Right lobe of liver (tissue), 6 donors: ENCODE results near the gene COL4A3. TPM values are rescaled to one million over a fixed set of nuclear protein-coding genes. Genes with fewer than 3 reads are reported as not detected.

Source experiments
- ATAC-seq, 4 donors: fragments of 200-7000 bp; cut with Tn5 transposase; one replicate each; pipeline ENCODE4 v1.9.1; 2020; ENCODE audit warnings: mild to moderate bottlenecking in 4 of 4, moderate library complexity in 4 of 4
- DNase-seq, 3 donors: peaks; one replicate each; pipeline ENCODE4 v3.0.0-alpha.2; 2020
- H3K27ac ChIP-seq, 3 donors: fragments of 200-600 bp; one replicate each; pipeline ENCODE4 v1.8.0; 2022
- H3K27me3 ChIP-seq, 2 donors: fragments of 200-600 bp; one replicate each; pipeline ENCODE4 v1.8.0; 2022
- H3K36me3 ChIP-seq, 4 donors: fragments of 200-600 bp; sonication (generic) in 1 of 4; one replicate each; pipeline versions ENCODE4 v1.5.1 to v1.8.0; 2017 to 2022; ENCODE audit warnings: control low read depth in 1 of 4
- H3K4me1 ChIP-seq, 4 donors: fragments of 200-600 bp; sonication (generic) in 1 of 4; one replicate each; pipeline versions ENCODE4 v1.5.1 to v1.8.0; 2017 to 2022; ENCODE audit warnings: control low read depth in 1 of 4
- H3K4me3 ChIP-seq, 3 donors: fragments of 200-600 bp; one replicate each; pipeline ENCODE4 v1.8.0; 2022
- H3K9me3 ChIP-seq, 4 donors: fragments of 200-600 bp; sonication (generic) in 1 of 4; one replicate each; pipeline versions ENCODE4 v1.5.1 to v1.8.0; 2017 to 2022; ENCODE audit warnings: control low read depth in 1 of 4
- POLR2A ChIP-seq: fragments of 450-650 bp; IDR thresholded peaks from one replicate; pipeline ENCODE4 v1.6.1; 2017; ENCODE audit warnings: antibody characterized with exemption, mild to moderate bottlenecking
- WGBS: methylation state at CpG from one replicate; pipeline ENCODE4 v1.1.6; 2018; ENCODE audit warnings: low coverage, low lambda C conversion rate; ENCODE audit not compliant: insufficient coverage; ENCODE audit errors: missing lambda C conversion rate; 5-methylcytosine and 5-hydroxymethylcytosine counted together
- intact Hi-C, 2 donors: fragments of 100-400 bp; cut with DNase I; formaldehyde crosslinking; loops; one replicate each; pipeline versions ENCODE4 v1.11.2 to v1.14.1; 2022
- total RNA-seq, 6 experiments: library from RNA; depleted of rRNA in 2 of 6; stranded (reverse); fragments of >200 nt in 2 of 6; fragmentation: NEBNext Ultra II Directional in 3 of 6; extraction: Animal tissue kit (Norgen Biotek cat#: 25700) in 3 of 6; gene quantifications; one replicate each; pipeline versions ENCODE4 v1.1.0 to v1.2.4, GENCODE V29; 2016 to 2023
- TF ChIP-seq, protein P1 (sequence below), 4 donors: fragments of 200-600 bp in 3 of 4; fragments of 450-650 bp in 1 of 4; IDR thresholded peaks; one replicate each; pipeline versions ENCODE4 v1.5.1 to v1.8.0; 2016 to 2022; ENCODE audit warnings: antibody characterized with exemption in 4 of 4, mild to moderate bottlenecking in 2 of 4
- donor health status: DM: no; HTN: yes; CAD: no.
- donor health status: DM: no; HTN: no; CAD: no.
- donor health status: DM: no; HTN: no; CAD: no.
- donor health status: DM: no; HTN: yes; CAD: no.
- donor health status: DM: no; HTN: yes; CAD: no.

Gene COL4A3
- total RNA-seq, 6 experiments from 2014 or later = 0.12 to 1.6 (median 0.73) TPM

DNA sequence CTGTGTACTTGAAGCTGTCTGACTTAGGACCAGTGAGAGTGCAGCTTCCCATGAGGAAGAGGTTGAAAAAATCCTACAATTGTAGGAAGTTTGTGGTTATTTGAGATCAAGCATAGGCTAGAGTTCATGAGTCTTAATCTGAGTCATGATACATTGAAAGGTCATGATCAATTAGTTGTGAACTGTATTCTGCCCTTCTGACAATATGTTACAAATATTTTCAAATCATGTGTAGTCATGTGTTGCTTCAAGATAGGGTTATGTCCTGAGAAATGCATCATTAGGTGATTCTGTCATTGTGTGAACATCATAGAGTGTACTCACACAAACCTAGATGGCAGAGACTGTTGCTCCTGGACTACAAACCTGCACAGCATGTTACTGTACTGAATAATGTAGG, 92.2 kb downstream of the COL4A3 start:
- Histone ChIP-seq H3K27ac (no peak overlapping the region), H3K4me1 (no peaks in the 10 kb centered on the region), H3K9me3 (no peaks in the 10 kb centered on the region), H3K27me3 (no peaks in the 10 kb centered on the region), H3K36me3 (no peaks in the 10 kb centered on the region), H3K4me3 (no peak overlapping the region)
- DNase-seq (no peak), ATAC-seq (no peak)
- intact Hi-C loops = no loop called here
- TF ChIP-seq POLR2A = no peak
- TF ChIP-seq, protein P1, sequence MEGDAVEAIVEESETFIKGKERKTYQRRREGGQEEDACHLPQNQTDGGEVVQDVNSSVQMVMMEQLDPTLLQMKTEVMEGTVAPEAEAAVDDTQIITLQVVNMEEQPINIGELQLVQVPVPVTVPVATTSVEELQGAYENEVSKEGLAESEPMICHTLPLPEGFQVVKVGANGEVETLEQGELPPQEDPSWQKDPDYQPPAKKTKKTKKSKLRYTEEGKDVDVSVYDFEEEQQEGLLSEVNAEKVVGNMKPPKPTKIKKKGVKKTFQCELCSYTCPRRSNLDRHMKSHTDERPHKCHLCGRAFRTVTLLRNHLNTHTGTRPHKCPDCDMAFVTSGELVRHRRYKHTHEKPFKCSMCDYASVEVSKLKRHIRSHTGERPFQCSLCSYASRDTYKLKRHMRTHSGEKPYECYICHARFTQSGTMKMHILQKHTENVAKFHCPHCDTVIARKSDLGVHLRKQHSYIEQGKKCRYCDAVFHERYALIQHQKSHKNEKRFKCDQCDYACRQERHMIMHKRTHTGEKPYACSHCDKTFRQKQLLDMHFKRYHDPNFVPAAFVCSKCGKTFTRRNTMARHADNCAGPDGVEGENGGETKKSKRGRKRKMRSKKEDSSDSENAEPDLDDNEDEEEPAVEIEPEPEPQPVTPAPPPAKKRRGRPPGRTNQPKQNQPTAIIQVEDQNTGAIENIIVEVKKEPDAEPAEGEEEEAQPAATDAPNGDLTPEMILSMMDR (IDR thresholded peaks at IDR 0.05) = no peak

DNA sequence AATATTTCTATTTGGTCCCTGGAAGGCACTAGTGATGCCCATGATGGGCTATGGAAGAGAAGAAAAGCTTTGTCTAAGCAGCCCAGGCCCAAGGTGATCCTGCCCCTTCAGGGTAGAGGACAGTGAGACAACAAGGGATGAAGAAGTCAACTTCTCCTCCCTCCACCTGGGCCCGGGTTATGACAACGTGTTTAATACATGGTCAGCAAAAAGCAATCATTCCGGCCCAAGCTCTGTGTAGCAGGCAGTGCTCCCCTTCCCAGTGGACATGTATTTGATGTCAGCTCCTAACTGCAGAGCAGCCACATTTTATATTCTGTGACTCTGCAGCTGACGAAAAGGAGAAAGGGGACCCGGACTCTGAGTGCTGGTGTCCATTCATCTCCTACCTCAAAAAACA, 93.4 kb downstream of the COL4A3 start:
- ATAC-seq (no peak), DNase-seq (no peak)
- no peaks in the 10 kb centered on the region for H3K4me1 ChIP-seq
- no peaks in the 10 kb centered on the region for H3K36me3 ChIP-seq
- intact Hi-C loops = no loop called here
- 79% methylated on average over 3 of the region's 5 CpGs for WGBS
- H3K27me3 ChIP-seq = no peaks in the 10 kb centered on the region
- no peak overlapping the region for H3K4me3 ChIP-seq
- no peak overlapping the region for H3K27ac ChIP-seq
- TF ChIP-seq, protein P1 (IDR thresholded peaks at IDR 0.05) = no peak
- TF ChIP-seq POLR2A = no peak
- no peaks in the 10 kb centered on the region for H3K9me3 ChIP-seq

DNA sequence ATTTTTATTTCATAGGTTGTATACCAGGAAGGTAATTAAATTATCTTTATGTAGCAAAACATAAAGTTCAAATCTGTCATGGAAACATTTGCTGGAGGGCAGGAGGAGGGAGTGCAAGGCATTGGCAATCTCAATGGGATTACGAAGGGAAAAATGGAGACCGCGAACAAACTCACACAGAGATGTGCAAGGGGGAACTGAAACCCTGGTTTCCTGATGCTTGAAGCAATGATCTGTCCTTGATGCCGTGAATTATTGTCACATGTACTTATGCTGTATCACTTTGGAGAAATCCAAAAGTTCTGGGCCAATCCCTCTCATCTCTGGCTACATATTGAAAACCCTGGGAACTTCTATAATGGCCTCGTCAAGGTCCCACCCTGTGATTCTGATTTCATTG, 95.6 kb downstream of the COL4A3 start:
- WGBS = 88% methylated on average over 5 of the region's 5 CpGs
- DNase-seq (no peak), ATAC-seq (no peak)
- TF ChIP-seq, protein P1 (IDR thresholded peaks at IDR 0.05) = no peak
- no peak for TF ChIP-seq POLR2A
- Histone ChIP-seq H3K27ac (no peak overlapping the region), H3K9me3 (no peaks in the 10 kb centered on the region), H3K4me3 (no peak overlapping the region), H3K27me3 (no peaks in the 10 kb centered on the region), H3K36me3 (no peaks in the 10 kb centered on the region), H3K4me1 (no peaks in the 10 kb centered on the region)
- intact Hi-C loops = no loop called here

DNA sequence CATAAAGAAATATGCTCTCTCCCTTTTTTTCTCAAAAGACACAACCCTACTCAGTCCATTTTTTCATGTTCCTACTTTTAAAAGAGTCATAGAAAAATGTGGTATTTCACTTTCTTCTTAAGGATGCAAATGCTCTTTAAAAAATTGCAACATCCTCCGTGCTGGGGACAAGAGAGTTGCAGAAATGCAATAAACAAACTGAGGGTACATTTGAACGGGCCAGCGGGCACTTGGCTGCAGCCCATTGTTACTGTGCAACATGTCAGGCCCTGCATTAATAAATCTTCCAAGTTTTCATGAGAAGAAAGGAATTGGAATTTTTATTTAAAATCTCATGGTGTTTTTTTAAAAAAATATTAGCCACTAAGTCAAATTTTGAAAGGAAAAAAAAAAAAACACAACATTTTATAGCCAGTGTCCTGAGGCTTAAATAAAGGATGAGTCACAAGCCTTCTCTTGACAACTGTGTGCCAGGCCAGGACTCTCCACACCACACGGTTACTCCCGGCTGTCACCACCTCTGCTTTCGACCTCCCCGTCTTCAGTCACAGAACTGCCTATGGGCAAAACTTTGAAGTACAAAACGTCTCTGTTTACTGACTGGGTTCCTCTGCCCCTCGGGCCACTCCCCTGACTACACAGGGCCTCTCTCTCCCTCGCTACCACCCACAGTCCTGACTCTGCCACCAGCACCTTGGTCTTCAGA, 103.1 kb downstream of the COL4A3 start:
- no peak for DNase-seq
- intact Hi-C loops = no loop called here
- 70% methylated on average over 9 of the region's 10 CpGs for WGBS

More for the DNA sequence above, 103.1 kb downstream of the COL4A3 start:
- H3K36me3 ChIP-seq = no peaks in the 10 kb centered on the region
- no peak overlapping the region for H3K4me3 ChIP-seq
- ATAC-seq = peak in 1 of 4 donors; percentile 76
- no peaks in the 10 kb centered on the region for H3K4me1 ChIP-seq
- no peaks in the 10 kb centered on the region for H3K27me3 ChIP-seq
- no peak overlapping the region for H3K27ac ChIP-seq
- TF ChIP-seq, protein P1 (IDR thresholded peaks at IDR 0.05) = no peak
- TF ChIP-seq POLR2A = no peak
- no peaks in the 10 kb centered on the region for H3K9me3 ChIP-seq
